Measurements from ENCODE around the gene INTS3.
A peak's percentile ranks its signal among the peaks of the same experiment; 100 is the strongest.
"Not testable (repeated sequence)": the region's sequence is repeated elsewhere in the genome, so short reads cannot be mapped to it uniquely, and the experiment has no call there.

INTS3 gene

DNA sequence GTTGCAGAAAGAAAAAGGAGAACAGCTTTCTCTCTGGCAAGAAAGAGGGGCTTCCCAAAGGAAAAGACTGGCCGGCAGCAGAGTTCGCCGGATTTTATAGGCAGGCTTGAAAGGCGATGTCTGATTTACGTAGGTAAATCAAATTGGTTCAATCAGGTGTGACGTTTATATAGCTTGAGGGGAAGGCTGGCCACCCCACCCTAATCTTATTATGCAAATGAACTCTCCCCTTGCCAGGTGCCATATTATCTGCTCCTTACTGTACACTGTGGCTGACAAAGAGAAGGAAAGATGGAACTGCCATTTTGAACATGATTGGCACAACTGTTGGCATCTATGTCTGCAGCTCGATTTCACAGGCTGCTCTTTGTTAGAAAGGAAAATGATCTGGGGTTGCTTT, 16.8 kb upstream of the INTS3 start:
- no peak overlapping the region for H3K4me3 ChIP-seq (ENCODE audit: low read depth, low read length)
- in situ Hi-C loops (cut with HindIII; ENCODE audit: low sequenced_read_pairs): no loop called here
- DNase-seq (ENCODE audit: low read depth): no peak
- TF ChIP-seq, protein P1, sequence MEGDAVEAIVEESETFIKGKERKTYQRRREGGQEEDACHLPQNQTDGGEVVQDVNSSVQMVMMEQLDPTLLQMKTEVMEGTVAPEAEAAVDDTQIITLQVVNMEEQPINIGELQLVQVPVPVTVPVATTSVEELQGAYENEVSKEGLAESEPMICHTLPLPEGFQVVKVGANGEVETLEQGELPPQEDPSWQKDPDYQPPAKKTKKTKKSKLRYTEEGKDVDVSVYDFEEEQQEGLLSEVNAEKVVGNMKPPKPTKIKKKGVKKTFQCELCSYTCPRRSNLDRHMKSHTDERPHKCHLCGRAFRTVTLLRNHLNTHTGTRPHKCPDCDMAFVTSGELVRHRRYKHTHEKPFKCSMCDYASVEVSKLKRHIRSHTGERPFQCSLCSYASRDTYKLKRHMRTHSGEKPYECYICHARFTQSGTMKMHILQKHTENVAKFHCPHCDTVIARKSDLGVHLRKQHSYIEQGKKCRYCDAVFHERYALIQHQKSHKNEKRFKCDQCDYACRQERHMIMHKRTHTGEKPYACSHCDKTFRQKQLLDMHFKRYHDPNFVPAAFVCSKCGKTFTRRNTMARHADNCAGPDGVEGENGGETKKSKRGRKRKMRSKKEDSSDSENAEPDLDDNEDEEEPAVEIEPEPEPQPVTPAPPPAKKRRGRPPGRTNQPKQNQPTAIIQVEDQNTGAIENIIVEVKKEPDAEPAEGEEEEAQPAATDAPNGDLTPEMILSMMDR (IDR thresholded peaks at IDR 0.05; ENCODE audit: low read depth, low read length, missing control alignments): no peak

DNA sequence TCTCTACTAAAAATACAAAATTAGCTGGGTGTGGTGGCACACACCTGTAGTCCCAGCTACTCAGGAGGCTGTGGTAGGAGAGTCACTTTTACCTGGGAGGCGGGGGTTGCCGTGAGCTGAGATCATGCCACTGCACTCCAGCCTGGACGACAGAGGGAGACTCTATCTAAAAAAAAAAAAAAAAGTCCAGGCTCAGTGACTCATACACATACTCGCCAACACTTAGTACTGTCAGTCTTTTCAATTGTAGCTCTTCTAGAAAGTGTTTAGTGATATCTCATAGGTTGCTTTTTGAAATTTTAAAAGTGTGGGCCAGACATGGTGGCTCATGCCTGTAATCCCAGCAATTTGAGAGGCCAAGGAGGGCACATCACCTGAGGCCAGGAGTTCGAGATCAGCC, 11.6 kb upstream of the INTS3 start:
- in situ Hi-C loops (cut with HindIII; ENCODE audit: low sequenced_read_pairs); DNase-seq (ENCODE audit: low read depth); H3K4me3 ChIP-seq (ENCODE audit: low read depth, low read length): not testable (repeated sequence)

DNA sequence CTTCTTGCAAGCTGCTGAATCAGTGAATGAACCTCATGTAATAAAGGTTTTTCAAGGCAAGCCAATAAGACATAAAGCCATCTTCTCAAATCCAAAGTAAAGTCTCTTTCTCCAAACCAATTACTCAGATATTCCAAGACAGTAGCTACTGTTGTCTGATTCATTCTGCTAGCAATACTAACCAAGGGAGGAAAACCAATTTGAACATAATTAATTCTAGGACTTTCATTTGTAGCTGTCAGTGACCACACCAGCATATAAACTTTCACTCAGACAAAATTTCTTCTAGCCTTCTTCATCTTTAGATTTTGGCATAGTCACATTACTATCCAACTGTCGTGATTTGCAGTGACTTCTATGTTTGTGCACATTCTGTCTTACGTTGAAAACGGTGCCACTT, 10.5 kb upstream of the INTS3 start:
- in situ Hi-C loops (cut with HindIII; ENCODE audit: low sequenced_read_pairs): no loop called here
- DNase-seq (ENCODE audit: low read depth): no peak
- no peak overlapping the region for H3K4me3 ChIP-seq (ENCODE audit: low read depth, low read length)
- TF ChIP-seq, protein P1 (IDR thresholded peaks at IDR 0.05; ENCODE audit: low read depth, low read length, missing control alignments): no peak

DNA sequence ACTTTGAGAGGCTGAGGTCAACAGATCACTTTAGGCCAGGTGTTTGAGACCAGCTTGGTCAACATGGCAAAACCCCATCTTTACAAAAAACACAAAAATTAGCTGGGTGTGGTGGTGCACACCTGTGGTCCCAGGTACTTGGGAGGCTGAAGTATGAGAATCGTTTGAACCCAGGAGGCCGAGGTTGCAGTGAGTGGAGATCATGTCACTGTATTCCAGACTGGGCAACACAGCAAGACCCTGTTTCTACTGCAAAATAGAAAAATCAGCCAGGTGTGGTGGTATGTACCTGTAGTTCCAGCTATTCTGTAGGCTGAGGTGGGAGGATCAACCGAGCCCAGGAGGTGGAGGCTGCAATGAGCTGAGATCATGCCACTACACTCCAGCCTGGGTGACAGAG, 4.2 kb upstream of the INTS3 start:
- DNase-seq (ENCODE audit: low read depth): no peak
- in situ Hi-C loops (cut with HindIII; ENCODE audit: low sequenced_read_pairs): no loop called here
- TF ChIP-seq, protein P1 (IDR thresholded peaks at IDR 0.05; ENCODE audit: low read depth, low read length, missing control alignments): no peak
- H3K4me3 ChIP-seq (ENCODE audit: low read depth, low read length): no peak overlapping the region

DNA sequence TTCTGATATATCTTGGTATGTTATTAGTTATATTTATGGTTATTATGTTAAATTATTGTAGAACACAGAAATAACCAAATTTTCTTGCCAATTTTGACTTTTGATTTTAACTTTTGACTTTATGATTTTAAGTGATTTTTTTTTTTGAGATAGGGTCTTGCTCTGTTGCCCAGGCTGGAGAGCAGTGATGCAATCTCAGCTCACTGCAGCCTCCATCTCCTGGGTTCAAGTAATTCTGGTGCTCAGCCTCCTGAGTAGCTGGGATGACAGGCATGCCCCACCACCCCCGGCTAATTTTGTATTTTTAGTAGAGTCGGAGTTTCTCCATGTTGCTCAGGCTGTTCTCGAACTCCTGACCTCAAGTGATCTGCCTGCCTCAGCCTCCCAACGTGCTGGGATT, 3.2 kb upstream of the INTS3 start:
- in situ Hi-C loops (cut with HindIII; ENCODE audit: low sequenced_read_pairs); DNase-seq (ENCODE audit: low read depth); H3K4me3 ChIP-seq (ENCODE audit: low read depth, low read length): not testable (repeated sequence)

DNA sequence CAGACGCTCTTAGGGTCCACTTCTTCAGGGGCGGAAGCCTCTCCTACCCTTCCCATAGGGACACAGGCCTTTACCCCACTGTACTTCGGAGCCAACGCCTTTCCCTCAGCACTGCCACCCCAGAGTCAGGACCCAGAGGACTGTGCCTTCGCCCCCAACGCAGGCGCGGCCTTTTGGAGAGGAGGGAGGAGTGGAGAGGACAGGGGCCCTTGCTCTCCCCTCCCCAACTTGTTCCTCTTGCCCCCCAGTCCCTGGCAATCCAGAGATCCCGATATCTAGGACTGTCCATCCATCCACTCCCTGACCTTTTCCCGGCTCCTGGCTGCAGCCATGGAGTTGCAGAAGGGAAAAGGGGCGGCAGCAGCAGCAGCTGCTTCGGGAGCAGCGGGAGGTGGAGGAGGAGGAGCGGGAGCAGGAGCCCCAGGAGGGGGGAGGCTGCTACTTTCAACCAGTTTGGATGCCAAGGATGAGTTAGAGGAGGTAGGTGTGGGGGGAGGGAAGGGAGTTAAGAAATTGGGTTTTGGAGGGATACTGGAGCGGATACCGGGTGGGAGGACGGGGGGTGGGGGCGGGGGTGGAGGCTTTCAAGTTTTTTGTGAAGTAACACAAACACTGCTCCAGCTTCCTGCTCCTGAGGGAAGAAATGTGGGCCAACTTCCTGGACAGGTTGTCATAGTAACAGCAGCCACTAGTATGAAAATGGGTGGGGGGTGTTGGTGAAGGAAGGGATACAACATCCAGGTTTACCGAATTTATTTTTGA, 636 bp downstream of the INTS3 start:
- H3K4me3 ChIP-seq (ENCODE audit: low read depth, low read length): peak overlapping the region; percentile 95
- DNase-seq (ENCODE audit: low read depth): no peak
- TF ChIP-seq, protein P1 (IDR thresholded peaks at IDR 0.05; ENCODE audit: low read depth, low read length, missing control alignments): no peak
- in situ Hi-C loops (cut with HindIII; ENCODE audit: low sequenced_read_pairs): no loop called here

DNA sequence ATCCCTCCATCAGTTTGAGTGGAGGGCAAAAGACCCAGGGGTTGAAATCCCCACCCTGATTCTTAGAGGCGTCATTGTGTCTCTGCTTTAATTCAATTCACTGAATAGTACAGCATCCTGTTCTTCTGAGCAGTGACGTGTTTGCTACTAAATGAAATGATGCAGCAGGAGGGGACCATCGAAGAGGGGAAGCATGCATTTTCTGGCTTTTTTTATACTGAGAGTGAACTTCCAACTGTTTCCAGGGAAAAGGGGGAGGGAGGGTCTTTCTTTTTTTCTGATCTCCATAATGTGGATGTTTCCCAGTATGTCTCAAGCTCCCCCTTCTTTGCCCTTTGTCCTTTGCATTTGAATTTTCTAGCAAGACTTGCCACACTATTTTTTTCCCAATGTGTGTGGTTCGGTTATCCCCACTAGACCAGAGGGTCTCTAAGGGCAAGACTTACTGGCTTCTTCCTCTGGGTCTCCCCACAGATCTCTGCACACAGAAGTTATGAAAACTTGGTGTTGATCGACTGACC, 2.7 kb downstream of the INTS3 start:
- H3K4me3 ChIP-seq (ENCODE audit: low read depth, low read length): no peak overlapping the region
- no peak for DNase-seq (ENCODE audit: low read depth)
- in situ Hi-C loops (cut with HindIII; ENCODE audit: low sequenced_read_pairs): no loop called here
- TF ChIP-seq, protein P1 (IDR thresholded peaks at IDR 0.05; ENCODE audit: low read depth, low read length, missing control alignments): no peak
